IMR-90 (cell line): ENCODE data around the gene PNPLA5. TPM values are rescaled to one million over a fixed set of nuclear protein-coding genes. Genes with fewer than 3 reads are reported as not detected.

Experiments
- ATAC-seq: fragments of 200-7000 bp; cut with Tn5 transposase; 2 replicates; pipeline ENCODE4 v1.9.1; 2020; ENCODE audit warnings: low read depth, mild to moderate bottlenecking, moderate library complexity
- BruUV-seq: library from RNA; stranded (reverse); fragments of 400-500 nt; replicated peaks from 2 replicates; lab custom pipeline; 2021; lab: Mats Ljungman, UMichigan
- CTCF ChIA-PET: fragments of 300-600 bp; formaldehyde crosslinking; extraction: SDS; loops from one replicate; lab custom pipeline; 2021; ENCODE audit warnings: antibody characterized with exemption; lab: Yijun Ruan, JAX
- POLR2A ChIA-PET: fragments of 300-600 bp; sonication (Branson Sonifier 250); formaldehyde crosslinking; loops from one replicate; lab custom pipeline; 2022; ENCODE audit warnings: antibody characterized with exemption; ENCODE audit not compliant: unreplicated experiment; lab: Charles Lee
- DNase-seq: peaks from one replicate; pipeline ENCODE4 v3.0.0; 2013
- H2AFZ ChIP-seq: replicated peaks from 2 replicates; pipeline ENCODE3; 2013; ENCODE audit warnings: low read length, mild to moderate bottlenecking; ENCODE audit not compliant: poor library complexity
- H2AK5ac ChIP-seq: 2 replicates; pipeline ENCODE4 v1.6.1; 2013; ENCODE audit warnings: low read depth, low read length, inconsistent platforms
- H2AK9ac ChIP-seq: replicated peaks from 2 replicates; pipeline ENCODE3; 2013; ENCODE audit warnings: mild to moderate bottlenecking, low read depth, low read length, moderate library complexity; ENCODE audit not compliant: poor library complexity
- H2BK120ac ChIP-seq: 2 replicates; pipeline ENCODE4 v1.6.1; 2013; ENCODE audit warnings: low read depth, low read length, inconsistent platforms
- H2BK15ac ChIP-seq: 3 replicates; pipeline ENCODE4 v1.6.1; 2013; ENCODE audit warnings: low read depth, low read length, inconsistent platforms
- H2BK20ac ChIP-seq: 2 replicates; pipeline ENCODE4 v1.6.1; 2013; ENCODE audit warnings: low read depth, mild to moderate bottlenecking, inconsistent platforms, low read length, moderate library complexity
- H2BK5ac ChIP-seq: 2 replicates; pipeline ENCODE4 v1.6.1; 2013; ENCODE audit warnings: mild to moderate bottlenecking, low read depth, low read length, inconsistent platforms; ENCODE audit not compliant: poor library complexity, severe bottlenecking
- H3K14ac ChIP-seq: replicated peaks from 2 replicates; pipeline ENCODE4 v1.6.1; 2013; ENCODE audit warnings: low read depth, low read length, inconsistent platforms
- H3K18ac ChIP-seq: 2 replicates; pipeline ENCODE4 v1.6.1; 2013; ENCODE audit warnings: low read depth, low read length, control low read depth
- H3K23ac ChIP-seq: 2 replicates; pipeline ENCODE4 v1.6.1; 2013; ENCODE audit warnings: low read depth, low read length, inconsistent platforms
- H3K27ac ChIP-seq: 2 replicates; pipeline ENCODE4 v1.5.1; 2013; ENCODE audit warnings: mild to moderate bottlenecking, control low read depth, low read length; ENCODE audit not compliant: insufficient read depth
- H3K27me3 ChIP-seq: 2 replicates; pipeline ENCODE4 v1.6.1; 2013; ENCODE audit warnings: low read length; ENCODE audit not compliant: control insufficient read depth, insufficient read depth
- H3K36me3 ChIP-seq: 2 replicates; pipeline ENCODE4 v1.6.1; 2013; ENCODE audit warnings: low read length, mixed read lengths; ENCODE audit not compliant: control insufficient read depth, insufficient read depth
- H3K4ac ChIP-seq: 2 replicates; pipeline ENCODE4 v1.6.1; 2013; ENCODE audit warnings: low read depth, low read length, inconsistent platforms
- H3K4me1 ChIP-seq: 2 replicates; pipeline ENCODE4 v1.6.1; 2013; ENCODE audit warnings: low read length, mixed read lengths; ENCODE audit not compliant: control insufficient read depth, insufficient read depth
- H3K4me2 ChIP-seq: 2 replicates; pipeline ENCODE4 v1.6.1; 2013; ENCODE audit warnings: low read depth, mild to moderate bottlenecking, control low read depth, low read length, moderate library complexity
- H3K4me3 ChIP-seq: 2 replicates; pipeline ENCODE4 v1.5.1; 2013; ENCODE audit warnings: low read depth, mild to moderate bottlenecking, control low read depth, low read length, moderate library complexity; ENCODE audit not compliant: insufficient read depth
- H3K56ac ChIP-seq: 2 replicates; pipeline ENCODE4 v1.6.1; 2013; ENCODE audit warnings: low read length, inconsistent platforms; ENCODE audit not compliant: insufficient read depth; ENCODE audit errors: extremely low read depth
- H3K79me1 ChIP-seq, 2 experiments: 2 replicates each; pipeline ENCODE4 v1.6.1; 2013; ENCODE audit warnings: low read length in 2 of 2, inconsistent platforms in 1 of 2, low read depth in 1 of 2
- H3K9ac ChIP-seq: 2 replicates; pipeline ENCODE4 v1.6.1; 2013; ENCODE audit warnings: low read depth, low read length, control low read depth
- H3K9me1 ChIP-seq: 2 replicates; pipeline ENCODE4 v1.6.1; 2013; ENCODE audit warnings: low read length, inconsistent platforms; ENCODE audit not compliant: insufficient read depth
- H3K9me3 ChIP-seq: 2 replicates; pipeline ENCODE4 v1.6.1; 2013; ENCODE audit warnings: low read length; ENCODE audit not compliant: control insufficient read depth, insufficient read depth
- H4K20me1 ChIP-seq: 2 replicates; pipeline ENCODE4 v1.6.1; 2013; ENCODE audit warnings: low read length, inconsistent platforms; ENCODE audit not compliant: insufficient read depth
- H4K5ac ChIP-seq: 2 replicates; pipeline ENCODE4 v1.6.1; 2013; ENCODE audit warnings: mild to moderate bottlenecking, low read depth, low read length, control low read depth
- H4K8ac ChIP-seq, 2 experiments: 2 replicates each; pipeline ENCODE4 v1.6.1; 2013; ENCODE audit warnings: low read depth in 2 of 2, low read length in 2 of 2, control low read depth in 1 of 2, inconsistent platforms in 1 of 2
- H4K91ac ChIP-seq: 2 replicates; pipeline ENCODE4 v1.6.1; 2013; ENCODE audit warnings: low read depth, low read length, inconsistent platforms; ENCODE audit not compliant: insufficient read depth
- BHLHE40 ChIP-seq: fragments of 150-350 bp; IDR thresholded peaks from 2 replicates; pipeline ENCODE4 v1.6.1; 2016; ENCODE audit warnings: mild to moderate bottlenecking, low read depth, low read length
- CEBPB ChIP-seq: IDR thresholded peaks from 2 replicates; pipeline ENCODE4 v1.6.1; 2012; ENCODE audit warnings: low read depth, low read length, improper control_type of control experiment
- CHD1 ChIP-seq: IDR thresholded peaks from 2 replicates; pipeline ENCODE4 v1.6.1; 2012; ENCODE audit warnings: low read depth, low read length, improper control_type of control experiment
- FOS ChIP-seq: fragments of 150-350 bp; IDR thresholded peaks from 2 replicates; pipeline ENCODE4 v1.6.1; 2016; ENCODE audit warnings: low read depth, low read length
- MAFK ChIP-seq: IDR thresholded peaks from 2 replicates; pipeline ENCODE4 v1.6.1; 2012; ENCODE audit warnings: low read depth, low read length, improper control_type of control experiment
- MAZ ChIP-seq: IDR thresholded peaks from 2 replicates; pipeline ENCODE4 v1.6.1; 2012; ENCODE audit warnings: low read depth, mild to moderate bottlenecking, low read length, improper control_type of control experiment, moderate library complexity, borderline replicate concordance
- MXI1 ChIP-seq: IDR thresholded peaks from 2 replicates; pipeline ENCODE4 v1.6.1; 2012; ENCODE audit warnings: low read depth, mild to moderate bottlenecking, low read length, moderate library complexity, borderline replicate concordance
- NFE2L2 ChIP-seq: fragments of 150-350 bp; IDR thresholded peaks from 2 replicates; pipeline ENCODE4 v1.6.1; 2016; ENCODE audit warnings: low read depth, mild to moderate bottlenecking, low read length
- POLR2A ChIP-seq: IDR thresholded peaks from 2 replicates; pipeline ENCODE4 v1.6.1; 2012; ENCODE audit warnings: mild to moderate bottlenecking, low read depth, low read length
- RAD21 ChIP-seq: IDR thresholded peaks from 2 replicates; pipeline ENCODE4 v1.6.1; 2012; ENCODE audit warnings: low read length, improper control_type of control experiment
- RCOR1 ChIP-seq: IDR thresholded peaks from 2 replicates; pipeline ENCODE4 v1.6.1; 2012; ENCODE audit warnings: mild to moderate bottlenecking, low read length, improper control_type of control experiment; ENCODE audit not compliant: insufficient replicate concordance
- RFX5 ChIP-seq: IDR thresholded peaks from 2 replicates; pipeline ENCODE4 v1.8.0; 2012; ENCODE audit warnings: low read depth, mild to moderate bottlenecking, low read length, moderate library complexity
- SMC3 ChIP-seq: fragments of 150-350 bp; IDR thresholded peaks from 2 replicates; pipeline ENCODE4 v1.6.1; 2016; ENCODE audit warnings: low read depth, mild to moderate bottlenecking, antibody characterized with exemption, low read length, moderate library complexity
- WGBS, 2 experiments: methylation state at CpG; one replicate each; pipeline versions ENCODE4 v1.1.5 to v1.1.7; 2013; ENCODE audit warnings: missing lambda C conversion rate in 2 of 2; ENCODE audit not compliant: insufficient read length in 1 of 2; ENCODE audit errors: extremely low coverage in 2 of 2; 5-methylcytosine and 5-hydroxymethylcytosine counted together
- dilution Hi-C: fragments of 300-500 bp; cut with HindIII; formaldehyde crosslinking; loops from one replicate; pipeline ENCODE4 v1.14.3; 2018; ENCODE audit warnings: low sequenced_read_pairs; ENCODE audit not compliant: unreplicated experiment
- in situ Hi-C: fragments of 300-500 bp; cut with MboI; formaldehyde crosslinking; loops from 3 replicates; pipeline ENCODE4 v1.14.3; 2019; ENCODE audit warnings: low sequenced_read_pairs, inconsistent platforms, mixed read lengths
- intact Hi-C: fragments of 100-400 bp; cut with micrococcal nuclease; formaldehyde crosslinking; loops from 2 replicates; pipeline ENCODE4 v1.10.0; 2022
- polyA plus RNA-seq, 3 experiments: library from polyadenylated mRNA; depleted of rRNA; stranded (reverse); fragments of >200 nt; gene quantifications; 2 replicates each; pipeline ENCODE4 v1.2.3, GENCODE V29; 2012; ENCODE audit warnings: low replicate concordance in 1 of 3
- total RNA-seq: library from RNA; depleted of rRNA; stranded (reverse); fragments of >200 nt; gene quantifications from 2 replicates; pipeline ENCODE4 v1.2.3, GENCODE V29; 2012
- TF ChIP-seq, protein P1 (sequence below): conservative IDR thresholded peaks from 2 replicates; pipeline ENCODE4 v1.5.1; 2012; ENCODE audit warnings: mild to moderate bottlenecking, low read depth, low read length, improper control_type of control experiment
- TF ChIP-seq, protein P2 (sequence below): fragments of 150-350 bp; IDR thresholded peaks from 2 replicates; pipeline ENCODE4 v1.6.1; 2017; ENCODE audit warnings: mild to moderate bottlenecking, antibody characterized with exemption, low read length, low read depth
- TF ChIP-seq, protein P3 (sequence below): fragments of 150-350 bp; IDR thresholded peaks from 2 replicates; pipeline ENCODE4 v1.6.1; 2016; ENCODE audit warnings: low read depth, mild to moderate bottlenecking, low read length, moderate library complexity, borderline replicate concordance

PNPLA5 gene
- total and polyA plus RNA-seq, 2 of the 4 experiments (the other 2 are of a cell fraction), result 0.18 to 0.44 TPM

DNA sequence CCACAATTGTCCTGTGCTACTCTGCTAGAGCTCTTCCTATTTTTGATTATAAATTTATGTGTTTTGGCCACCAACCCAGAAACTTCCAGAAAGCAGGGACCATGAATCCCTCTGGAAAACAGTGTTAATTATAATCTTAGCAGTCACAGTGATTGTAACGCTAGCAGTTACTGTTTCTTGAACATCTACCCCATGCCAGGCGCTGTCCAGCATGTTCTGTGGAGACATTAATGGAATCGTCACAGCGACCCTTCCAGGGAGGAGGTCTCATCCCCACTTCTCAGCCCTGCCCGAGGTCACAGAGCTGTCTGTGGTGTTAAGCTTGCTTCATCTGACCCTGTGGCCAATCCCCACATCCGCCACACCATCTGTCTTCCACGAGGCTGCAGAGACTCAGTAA, 13.9 kb upstream of the PNPLA5 start:
- no peak overlapping the region for H4K8ac ChIP-seq
- no peak overlapping the region for H3K9ac ChIP-seq
- H3K27me3 ChIP-seq, result peaks cover 11% of the 10 kb centered on the region; the same call in 1 of the 2 replicates
- no peak overlapping the region for H2BK20ac ChIP-seq
- no peaks in the 10 kb centered on the region for H3K79me1 ChIP-seq
- no peak overlapping the region for H2AFZ ChIP-seq
- H3K18ac ChIP-seq, result no peak overlapping the region
- peak overlapping the region; percentile 79; the same call in 1 of the 2 replicates for H2AK5ac ChIP-seq
- no peak overlapping the region for H3K4ac ChIP-seq
- no peak overlapping the region for H3K56ac ChIP-seq
- BruUV-seq, result no TSS peak
- no peak overlapping the region for H3K14ac ChIP-seq
- no peak overlapping the region for H3K4me3 ChIP-seq
- H4K91ac ChIP-seq, result no peak overlapping the region
- H4K20me1 ChIP-seq, result peaks cover 5% of the 10 kb centered on the region; the same call in 1 of the 2 replicates
- H2AK9ac ChIP-seq, result no peak overlapping the region
- no CpG with 5 or more reads among the region's 7 CpGs for WGBS, 2 experiments
- H3K23ac ChIP-seq, result no peak overlapping the region
- H3K9me1 ChIP-seq, result peaks cover 6% of the 10 kb centered on the region; the same call in 1 of the 2 replicates
- DNase-seq (no peak), ATAC-seq (no peak)
- H3K4me2 ChIP-seq, result no peak overlapping the region
- no peak overlapping the region for H2BK15ac ChIP-seq
- dilution Hi-C loops (no loop called here), intact Hi-C loops (loop anchor here (10.0 kb wide), 1 partner anchor 631 kb away; no protein-coding TSS in a partner anchor), in situ Hi-C loops (no loop called here)
- ChIA-PET CTCF (interaction anchor here (0.6 to 1.0 kb wide), 2 partner anchors 47 to 76 kb away, joined by 3 to 4 read pairs; no protein-coding TSS in a partner anchor), POLR2A (no interaction called here)
- no peak overlapping the region for H2BK5ac ChIP-seq
- no peak for TF ChIP-seq MAFK
- no peak for TF ChIP-seq RFX5
- TF ChIP-seq BHLHE40, result no peak
- TF ChIP-seq FOS, result no peak
- no peak for TF ChIP-seq MAZ
- no peak for TF ChIP-seq RCOR1
- TF ChIP-seq NFE2L2, result no peak
- no peak for TF ChIP-seq POLR2A
- no peak for TF ChIP-seq MXI1
- TF ChIP-seq, protein P1, sequence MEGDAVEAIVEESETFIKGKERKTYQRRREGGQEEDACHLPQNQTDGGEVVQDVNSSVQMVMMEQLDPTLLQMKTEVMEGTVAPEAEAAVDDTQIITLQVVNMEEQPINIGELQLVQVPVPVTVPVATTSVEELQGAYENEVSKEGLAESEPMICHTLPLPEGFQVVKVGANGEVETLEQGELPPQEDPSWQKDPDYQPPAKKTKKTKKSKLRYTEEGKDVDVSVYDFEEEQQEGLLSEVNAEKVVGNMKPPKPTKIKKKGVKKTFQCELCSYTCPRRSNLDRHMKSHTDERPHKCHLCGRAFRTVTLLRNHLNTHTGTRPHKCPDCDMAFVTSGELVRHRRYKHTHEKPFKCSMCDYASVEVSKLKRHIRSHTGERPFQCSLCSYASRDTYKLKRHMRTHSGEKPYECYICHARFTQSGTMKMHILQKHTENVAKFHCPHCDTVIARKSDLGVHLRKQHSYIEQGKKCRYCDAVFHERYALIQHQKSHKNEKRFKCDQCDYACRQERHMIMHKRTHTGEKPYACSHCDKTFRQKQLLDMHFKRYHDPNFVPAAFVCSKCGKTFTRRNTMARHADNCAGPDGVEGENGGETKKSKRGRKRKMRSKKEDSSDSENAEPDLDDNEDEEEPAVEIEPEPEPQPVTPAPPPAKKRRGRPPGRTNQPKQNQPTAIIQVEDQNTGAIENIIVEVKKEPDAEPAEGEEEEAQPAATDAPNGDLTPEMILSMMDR, result no peak
- no peak for TF ChIP-seq RAD21
- TF ChIP-seq CHD1, result no peak
- TF ChIP-seq, protein P2, sequence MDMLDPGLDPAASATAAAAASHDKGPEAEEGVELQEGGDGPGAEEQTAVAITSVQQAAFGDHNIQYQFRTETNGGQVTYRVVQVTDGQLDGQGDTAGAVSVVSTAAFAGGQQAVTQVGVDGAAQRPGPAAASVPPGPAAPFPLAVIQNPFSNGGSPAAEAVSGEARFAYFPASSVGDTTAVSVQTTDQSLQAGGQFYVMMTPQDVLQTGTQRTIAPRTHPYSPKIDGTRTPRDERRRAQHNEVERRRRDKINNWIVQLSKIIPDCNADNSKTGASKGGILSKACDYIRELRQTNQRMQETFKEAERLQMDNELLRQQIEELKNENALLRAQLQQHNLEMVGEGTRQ, result no peak
- TF ChIP-seq, protein P3, sequence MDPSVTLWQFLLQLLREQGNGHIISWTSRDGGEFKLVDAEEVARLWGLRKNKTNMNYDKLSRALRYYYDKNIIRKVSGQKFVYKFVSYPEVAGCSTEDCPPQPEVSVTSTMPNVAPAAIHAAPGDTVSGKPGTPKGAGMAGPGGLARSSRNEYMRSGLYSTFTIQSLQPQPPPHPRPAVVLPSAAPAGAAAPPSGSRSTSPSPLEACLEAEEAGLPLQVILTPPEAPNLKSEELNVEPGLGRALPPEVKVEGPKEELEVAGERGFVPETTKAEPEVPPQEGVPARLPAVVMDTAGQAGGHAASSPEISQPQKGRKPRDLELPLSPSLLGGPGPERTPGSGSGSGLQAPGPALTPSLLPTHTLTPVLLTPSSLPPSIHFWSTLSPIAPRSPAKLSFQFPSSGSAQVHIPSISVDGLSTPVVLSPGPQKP, result no peak
- TF ChIP-seq CEBPB, result no peak
- no peak for TF ChIP-seq SMC3
- H3K9me3 ChIP-seq, result no peaks in the 10 kb centered on the region
- no peak overlapping the region for H3K27ac ChIP-seq
- no peaks in the 10 kb centered on the region for H3K36me3 ChIP-seq
- H4K5ac ChIP-seq, result no peak overlapping the region
- H3K4me1 ChIP-seq, result peaks cover 21% of the 10 kb centered on the region
- H2BK120ac ChIP-seq, result no peak overlapping the region
